ENCODE measurements around the gene EPM2A. TPM values are rescaled to one million over a fixed set of nuclear protein-coding genes. Genes with fewer than 3 reads are reported as not detected.
"Not testable (repeated sequence)": the region's sequence is repeated elsewhere in the genome, so short reads cannot be mapped to it uniquely, and the experiment has no call there.

EPM2A gene
- total and polyA plus RNA-seq, 2 of the 4 experiments (the other 2 are of a cell fraction) = 2.1 to 4.5 TPM

GRCh38 chr6:145739685-145740084 is 4.4 kb upstream of the EPM2A start:
- H4K5ac ChIP-seq (ENCODE audit: low read depth, low read length); H3K27me3 ChIP-seq (ENCODE audit: control insufficient read depth, insufficient read depth, low read length); H3K9ac ChIP-seq (ENCODE audit: low read depth, low read length); DNase-seq; POLR2A ChIA-PET (ENCODE audit: unreplicated experiment); H2AK5ac ChIP-seq (ENCODE audit: low read depth, low read length); H3K18ac ChIP-seq (ENCODE audit: low read depth, low read length); H2BK120ac ChIP-seq (ENCODE audit: low read depth, low read length); H4K20me1 ChIP-seq (ENCODE audit: insufficient read depth, low read length); H2BK5ac ChIP-seq (ENCODE audit: low read depth, low read length, poor library complexity, severe bottlenecking); H3K27ac ChIP-seq (ENCODE audit: insufficient read depth, low read length); H2AK9ac ChIP-seq (replicated peaks; ENCODE audit: low read depth, low read length, poor library complexity); H3K4me1 ChIP-seq (ENCODE audit: control insufficient read depth, insufficient read depth, low read length); H3K56ac ChIP-seq (ENCODE audit: extremely low read depth, insufficient read depth, low read length); H4K91ac ChIP-seq (ENCODE audit: insufficient read depth, low read depth, low read length); ATAC-seq (ENCODE audit: low read depth); H4K8ac ChIP-seq (ENCODE audit: low read depth in 2 of 2, low read length in 2 of 2); H3K9me1 ChIP-seq (ENCODE audit: insufficient read depth, low read length); H3K4ac ChIP-seq (ENCODE audit: low read depth, low read length); H3K4me3 ChIP-seq (ENCODE audit: insufficient read depth, low read depth, low read length); BruUV-seq (replicated peaks); H2BK20ac ChIP-seq (ENCODE audit: low read depth, low read length); H3K4me2 ChIP-seq (ENCODE audit: low read depth, low read length); H3K9me3 ChIP-seq (ENCODE audit: control insufficient read depth, insufficient read depth, low read length); CTCF ChIA-PET; H3K14ac ChIP-seq (replicated peaks; ENCODE audit: low read depth, low read length); dilution Hi-C loops (cut with HindIII; ENCODE audit: low sequenced_read_pairs, unreplicated experiment); H3K36me3 ChIP-seq (ENCODE audit: control insufficient read depth, insufficient read depth, low read length); H3K79me1 ChIP-seq (ENCODE audit: low read depth in 1 of 2, low read length in 2 of 2); H2AFZ ChIP-seq (replicated peaks; ENCODE audit: low read length, poor library complexity); H2BK15ac ChIP-seq (ENCODE audit: low read depth, low read length); H3K23ac ChIP-seq (ENCODE audit: low read depth, low read length): not testable (repeated sequence)
- no CpG with 5 or more reads among the region's 5 CpGs for WGBS, 2 experiments (ENCODE audit: extremely low coverage in 2 of 2, insufficient read length in 1 of 2)
- in situ Hi-C loops (cut with MboI; ENCODE audit: low sequenced_read_pairs) (loop anchor here (5.0 to 25.0 kb wide), 2 partner anchors 73 to 148 kb away; partner anchors contain the start of gene FBXO30), intact Hi-C loops (cut with micrococcal nuclease) (loop anchor here (5.0 kb wide), 2 partner anchors 58 to 148 kb away; no protein-coding TSS in a partner anchor)
